Measurements from ENCODE around the gene LAMTOR2. TPM values are rescaled to one million over a fixed set of nuclear protein-coding genes. Genes with fewer than 3 reads are reported as not detected.

The LAMTOR2 gene
- total and polyA plus RNA-seq, 2 of the 4 experiments (the other 2 are of a cell fraction) = 50.0 to 89.0 TPM

- no peak overlapping the region for H4K5ac ChIP-seq (ENCODE audit: low read depth, low read length)
- ATAC-seq (ENCODE audit: low read depth) (no peak), DNase-seq (no peak)
- H3K9ac ChIP-seq (ENCODE audit: low read depth, low read length) = no peak overlapping the region
- peaks cover 34 to 85% of the 10 kb centered on the region in 2 experiments for H3K79me1 ChIP-seq (ENCODE audit: low read depth in 1 of 2, low read length in 2 of 2)
- no TSS peak for BruUV-seq (replicated peaks)
- no peak overlapping the region for H3K4me3 ChIP-seq (ENCODE audit: insufficient read depth, low read depth, low read length)
- no peak overlapping the region for H2BK15ac ChIP-seq (ENCODE audit: low read depth, low read length)
- H2AK9ac ChIP-seq (replicated peaks; ENCODE audit: low read depth, low read length, poor library complexity) = peak overlapping the region; percentile 17
- TF ChIP-seq FOS (IDR thresholded peaks at IDR 0.05; ENCODE audit: low read depth, low read length) = no peak
- TF ChIP-seq RFX5 (IDR thresholded peaks at IDR 0.05; ENCODE audit: low read depth, low read length) = no peak
- TF ChIP-seq SMC3 (IDR thresholded peaks at IDR 0.05; ENCODE audit: low read depth, low read length) = no peak
- no peak for TF ChIP-seq POLR2A (IDR thresholded peaks at IDR 0.05; ENCODE audit: low read depth, low read length)
- TF ChIP-seq MXI1 (IDR thresholded peaks at IDR 0.05; ENCODE audit: borderline replicate concordance, low read depth, low read length) = no peak
- no peak for TF ChIP-seq MAFK (IDR thresholded peaks at IDR 0.05; ENCODE audit: low read depth, low read length)
- TF ChIP-seq MAZ (IDR thresholded peaks at IDR 0.05; ENCODE audit: borderline replicate concordance, low read depth, low read length) = no peak
- TF ChIP-seq CHD1 (IDR thresholded peaks at IDR 0.05; ENCODE audit: low read depth, low read length) = no peak
- no peak for TF ChIP-seq USF2 (IDR thresholded peaks at IDR 0.05; ENCODE audit: low read depth, low read length)
- TF ChIP-seq, protein P1, sequence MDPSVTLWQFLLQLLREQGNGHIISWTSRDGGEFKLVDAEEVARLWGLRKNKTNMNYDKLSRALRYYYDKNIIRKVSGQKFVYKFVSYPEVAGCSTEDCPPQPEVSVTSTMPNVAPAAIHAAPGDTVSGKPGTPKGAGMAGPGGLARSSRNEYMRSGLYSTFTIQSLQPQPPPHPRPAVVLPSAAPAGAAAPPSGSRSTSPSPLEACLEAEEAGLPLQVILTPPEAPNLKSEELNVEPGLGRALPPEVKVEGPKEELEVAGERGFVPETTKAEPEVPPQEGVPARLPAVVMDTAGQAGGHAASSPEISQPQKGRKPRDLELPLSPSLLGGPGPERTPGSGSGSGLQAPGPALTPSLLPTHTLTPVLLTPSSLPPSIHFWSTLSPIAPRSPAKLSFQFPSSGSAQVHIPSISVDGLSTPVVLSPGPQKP (IDR thresholded peaks at IDR 0.05; ENCODE audit: borderline replicate concordance, low read depth, low read length) = no peak
- TF ChIP-seq RCOR1 (IDR thresholded peaks at IDR 0.05; ENCODE audit: insufficient replicate concordance, low read length) = no peak
- no peak for TF ChIP-seq RAD21 (IDR thresholded peaks at IDR 0.05; ENCODE audit: low read length)
- no peak for TF ChIP-seq NFE2L2 (IDR thresholded peaks at IDR 0.05; ENCODE audit: low read depth, low read length)
- no peak for TF ChIP-seq BHLHE40 (IDR thresholded peaks at IDR 0.05; ENCODE audit: low read depth, low read length)
- TF ChIP-seq CTCF (conservative IDR thresholded peaks at IDR 0.05; ENCODE audit: low read depth, low read length) = no peak
- TF ChIP-seq CEBPB (IDR thresholded peaks at IDR 0.05; ENCODE audit: low read depth, low read length) = no peak
- peaks cover 20% of the 10 kb centered on the region for H3K4me1 ChIP-seq (ENCODE audit: control insufficient read depth, insufficient read depth, low read length)
- no peak overlapping the region for H2BK120ac ChIP-seq (ENCODE audit: low read depth, low read length)
- no peak overlapping the region for H4K91ac ChIP-seq (ENCODE audit: insufficient read depth, low read depth, low read length)
- intact Hi-C loops (cut with micrococcal nuclease) (no loop called here), in situ Hi-C loops (cut with MboI; ENCODE audit: low sequenced_read_pairs) (no loop called here), dilution Hi-C loops (cut with HindIII; ENCODE audit: low sequenced_read_pairs, unreplicated experiment) (no loop called here)
- no peak overlapping the region for H2AFZ ChIP-seq (replicated peaks; ENCODE audit: low read length, poor library complexity)
- H3K56ac ChIP-seq (ENCODE audit: extremely low read depth, insufficient read depth, low read length) = no peak overlapping the region
- H3K4me2 ChIP-seq (ENCODE audit: low read depth, low read length) = peak overlapping the region; percentile 51; the same call in 1 of the 2 replicates
- no peak overlapping the region for H2BK5ac ChIP-seq (ENCODE audit: low read depth, low read length, poor library complexity, severe bottlenecking)
- H2BK20ac ChIP-seq (ENCODE audit: low read depth, low read length) = no peak overlapping the region
- H3K27me3 ChIP-seq (ENCODE audit: control insufficient read depth, insufficient read depth, low read length) = no peaks in the 10 kb centered on the region
- peaks cover 10% of the 10 kb centered on the region for H3K9me1 ChIP-seq (ENCODE audit: insufficient read depth, low read length)
- no peak overlapping the region for H3K18ac ChIP-seq (ENCODE audit: low read depth, low read length)
- H2AK5ac ChIP-seq (ENCODE audit: low read depth, low read length) = 0 out of 2 replicates have a peak overlapping the region, but pooled peaks have one; percentile 53
- H3K27ac ChIP-seq (ENCODE audit: insufficient read depth, low read length) = no peak overlapping the region
- no peak overlapping the region for H3K14ac ChIP-seq (replicated peaks; ENCODE audit: low read depth, low read length)
- H4K8ac ChIP-seq (ENCODE audit: low read depth in 2 of 2, low read length in 2 of 2) = 0 out of 4 replicates have a peak overlapping the region, but pooled peaks of 1 of the 2 experiments have one; percentile 22
- peaks cover 33% of the 10 kb centered on the region for H3K36me3 ChIP-seq (ENCODE audit: control insufficient read depth, insufficient read depth, low read length)
- no peaks in the 10 kb centered on the region for H3K9me3 ChIP-seq (ENCODE audit: control insufficient read depth, insufficient read depth, low read length)
- peak overlapping the region; percentile 73 for H3K23ac ChIP-seq (ENCODE audit: low read depth, low read length)
- ChIA-PET CTCF (no interaction called here), POLR2A (ENCODE audit: unreplicated experiment) (no interaction called here)
- H4K20me1 ChIP-seq (ENCODE audit: insufficient read depth, low read length) = peaks cover 38% of the 10 kb centered on the region
- no peak overlapping the region; the same call in 1 of the 2 replicates for H3K4ac ChIP-seq (ENCODE audit: low read depth, low read length)
- 54% methylated on average over 2 of the region's 5 CpGs; no CpG with 5 or more reads in 1 of the 2 experiments for WGBS, 2 experiments (ENCODE audit: extremely low coverage in 2 of 2, insufficient read length in 1 of 2)
Measured at GRCh38 chr1:156078728-156079127, 24.1 kb downstream of the LAMTOR2 start.
